Hematopoietic multipotent progenitor cell treated with erythropoietin and hydrocortisone succinate and interleukin-3 and kit ligand, for 8 days (in vitro differentiated cells): Measurements from ENCODE around the gene HCN1.

Experiments used
- DNase-seq: peaks from one replicate; pipeline ENCODE4 v3.0.0-alpha.2; 2015

HCN1 gene

DNA sequence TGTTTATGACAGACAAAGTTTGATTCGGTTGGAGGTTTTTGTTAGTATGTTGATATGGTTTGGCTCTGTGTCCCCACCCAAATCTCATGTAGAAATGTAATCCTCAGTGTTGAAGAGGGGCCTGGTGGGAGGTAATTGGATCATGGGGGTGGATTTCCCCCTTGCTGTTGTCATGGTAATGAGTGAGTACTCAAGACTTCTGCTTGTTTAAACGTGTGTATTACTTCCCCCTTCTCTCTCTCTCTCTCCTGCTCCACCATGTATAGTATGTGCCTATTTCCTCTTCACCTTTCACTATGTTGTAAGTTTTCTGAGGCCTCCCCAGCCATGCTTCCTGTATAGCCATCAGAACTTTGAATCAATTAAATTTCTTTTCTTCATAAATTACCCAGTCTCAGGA lies 415.1 kb downstream of the HCN1 start:
- no peak for DNase-seq

DNA sequence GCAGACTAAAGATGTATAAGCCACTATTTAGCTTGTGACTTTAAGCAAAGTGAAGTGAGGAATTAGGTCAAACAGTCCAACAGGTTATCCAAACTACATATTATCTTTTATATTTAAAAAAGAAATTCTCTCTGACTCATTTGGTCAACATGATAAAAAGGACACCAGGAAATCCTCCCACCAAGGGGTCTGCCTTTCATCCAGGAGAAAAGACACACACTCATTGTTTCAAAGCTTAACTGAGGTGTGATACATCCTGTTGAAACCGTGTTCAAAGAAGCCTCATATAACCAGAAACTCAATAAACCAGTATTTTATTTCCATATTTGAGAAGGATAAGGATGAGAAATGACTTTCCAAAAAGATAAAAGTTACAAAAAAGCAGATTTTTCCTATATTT lies 417.1 kb downstream of the HCN1 start:
- DNase-seq: no peak

DNA sequence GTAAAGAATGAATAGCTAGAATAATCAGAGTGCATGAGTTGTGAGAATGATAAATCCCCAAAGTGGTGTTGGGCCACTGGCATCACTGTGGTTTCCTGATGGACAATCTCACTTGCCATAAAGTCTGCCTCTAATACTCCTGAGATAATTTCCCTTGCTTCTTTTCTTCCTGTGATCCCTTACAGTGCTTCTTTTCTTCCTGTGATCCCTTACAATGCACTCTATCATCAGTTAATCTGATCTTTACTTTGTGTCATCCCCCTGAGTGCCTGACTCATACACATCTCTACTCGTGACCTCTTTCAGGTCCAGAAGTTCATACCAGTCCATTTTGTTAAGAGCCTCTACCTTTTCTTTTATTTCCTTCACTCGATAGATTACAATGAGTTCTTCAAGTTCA lies 418.3 kb downstream of the HCN1 start:
- no peak for DNase-seq

DNA sequence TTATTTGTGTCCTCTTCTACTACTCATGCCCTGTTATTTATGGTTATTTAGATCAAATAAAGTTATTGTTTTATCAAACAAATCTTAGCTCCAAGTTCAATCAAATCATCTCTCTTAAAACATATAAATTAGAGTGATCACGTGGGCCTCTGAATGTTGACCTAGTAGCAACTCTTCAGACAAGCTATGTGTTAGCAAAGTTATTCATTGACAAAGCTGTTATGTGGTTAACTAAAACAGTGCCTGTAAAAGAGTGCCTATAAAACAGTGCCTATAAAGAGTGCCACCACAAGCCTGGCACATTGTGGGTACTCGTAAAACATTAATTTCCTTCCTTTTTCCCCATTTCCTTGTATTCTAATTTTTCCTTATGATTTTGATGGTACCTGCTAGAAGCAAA lies 421.9 kb downstream of the HCN1 start:
- no peak for DNase-seq

DNA sequence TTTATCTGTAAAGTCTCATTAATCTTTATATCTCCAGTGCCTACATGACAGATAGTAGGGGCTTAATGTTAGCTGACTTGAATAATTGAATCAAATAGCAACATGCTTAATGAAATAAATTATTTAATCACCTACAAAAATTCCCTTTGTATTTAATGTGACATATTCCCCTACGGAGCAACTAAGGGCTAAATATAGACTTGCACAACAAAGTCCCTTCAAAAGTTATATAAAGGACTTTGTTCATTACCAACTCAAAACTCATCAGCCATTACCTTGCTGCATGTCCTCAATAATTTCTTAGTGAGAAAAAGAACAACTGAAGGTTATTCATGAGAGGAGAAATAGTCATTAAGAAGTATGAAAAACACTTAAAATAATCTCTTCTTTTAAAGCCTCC lies 424.6 kb downstream of the HCN1 start:
- no peak for DNase-seq

DNA sequence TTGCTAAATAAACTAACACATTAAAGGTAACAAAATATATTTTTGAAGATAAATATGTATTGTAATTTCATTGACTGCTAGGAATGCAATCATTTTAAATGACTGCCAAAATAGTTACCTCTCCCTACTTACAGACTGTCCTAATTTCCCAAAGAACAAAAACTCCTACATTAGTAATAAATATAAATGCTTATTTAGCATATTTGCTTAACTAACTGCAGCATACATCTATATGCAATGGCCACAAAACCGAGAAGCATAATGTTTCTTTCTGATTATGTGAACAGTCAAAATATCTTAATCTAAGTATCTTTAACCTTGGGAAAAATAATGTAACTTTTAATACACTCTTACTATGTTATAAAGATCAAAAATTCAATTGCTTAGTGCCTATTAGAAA lies 431.7 kb downstream of the HCN1 start:
- no peak for DNase-seq

DNA sequence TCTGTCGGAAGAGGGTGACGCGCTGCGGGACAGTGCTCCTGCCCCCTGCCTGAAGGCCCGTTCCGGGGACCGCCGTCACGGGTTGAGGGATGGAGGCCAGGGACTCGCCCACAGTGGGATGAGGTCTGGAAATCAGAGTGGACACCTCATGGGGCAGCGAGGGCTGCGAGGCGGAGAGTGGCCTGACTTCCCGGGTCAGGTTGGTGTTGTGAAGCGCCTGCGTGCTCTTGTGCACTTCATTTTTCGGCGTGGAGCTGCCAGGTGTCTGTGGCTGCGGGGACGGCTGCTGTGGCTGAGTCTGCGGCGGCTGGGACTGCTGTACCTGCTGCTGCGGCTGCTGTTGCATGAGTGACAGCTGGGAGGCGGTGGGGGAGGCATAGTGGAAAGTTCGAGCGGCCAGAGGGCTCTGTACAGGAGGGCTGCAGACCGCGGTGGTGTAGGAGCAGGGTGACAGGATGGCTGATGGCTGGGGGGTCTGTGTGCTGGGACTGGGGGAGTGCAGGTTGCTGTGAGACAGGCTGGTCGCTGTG lies 434.1 kb downstream of the HCN1 start:
- no peak for DNase-seq

DNA sequence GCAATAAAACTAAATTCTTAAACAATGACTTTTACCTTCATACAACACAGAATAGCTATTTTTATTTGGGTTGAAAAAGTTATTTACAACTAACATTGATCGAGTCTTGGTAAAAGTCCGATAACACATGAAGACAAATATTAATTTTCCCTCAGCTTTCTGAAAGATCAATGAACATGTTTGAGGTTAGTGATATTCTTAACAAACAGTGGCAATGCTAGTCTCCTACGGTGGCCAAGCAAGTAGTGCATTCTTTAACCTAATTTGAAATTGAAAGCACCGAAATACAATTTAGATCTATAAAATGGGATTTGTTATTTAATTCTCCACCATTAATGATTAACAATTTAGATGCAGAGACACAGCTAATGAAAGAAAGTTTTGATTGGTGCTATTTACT lies 435.1 kb downstream of the HCN1 start:
- no peak for DNase-seq

DNA sequence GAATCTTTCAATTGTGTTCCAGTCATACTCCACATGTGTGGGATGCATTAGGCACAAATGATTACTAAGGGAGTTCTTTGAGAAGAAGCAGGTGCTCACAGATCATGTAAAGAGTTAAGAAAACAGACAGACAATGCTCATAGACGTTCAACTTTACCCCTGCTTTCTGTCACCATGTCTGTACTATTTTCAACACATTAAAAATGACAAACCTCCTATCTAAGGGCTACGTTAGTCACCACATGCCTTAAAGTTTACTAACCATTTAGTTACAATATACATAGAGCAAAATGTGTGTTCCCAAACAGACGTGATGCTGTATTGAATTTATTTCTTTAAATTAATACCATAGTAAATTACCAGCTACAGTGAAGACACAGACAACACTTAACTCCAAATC lies 435.9 kb downstream of the HCN1 start:
- DNase-seq: no peak

DNA sequence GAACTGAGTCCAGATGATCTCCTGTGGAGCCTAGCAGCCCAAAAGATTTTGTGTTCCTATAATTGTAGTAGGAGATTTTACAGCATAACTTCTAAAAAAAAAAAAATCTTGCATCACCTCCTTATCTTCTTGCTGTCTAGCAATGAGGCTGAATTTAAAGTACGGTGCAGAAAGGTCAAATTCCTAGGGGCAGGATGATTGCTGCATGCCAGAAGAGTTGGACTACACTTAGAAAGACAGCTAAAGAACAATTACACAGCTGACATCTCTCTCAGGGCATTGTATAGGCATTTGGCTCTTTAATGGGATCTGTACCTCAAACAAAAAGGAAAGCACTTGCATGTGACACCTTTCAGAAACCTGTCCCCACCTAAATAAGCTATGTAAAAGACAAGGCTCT lies 443.2 kb downstream of the HCN1 start:
- no peak for DNase-seq

DNA sequence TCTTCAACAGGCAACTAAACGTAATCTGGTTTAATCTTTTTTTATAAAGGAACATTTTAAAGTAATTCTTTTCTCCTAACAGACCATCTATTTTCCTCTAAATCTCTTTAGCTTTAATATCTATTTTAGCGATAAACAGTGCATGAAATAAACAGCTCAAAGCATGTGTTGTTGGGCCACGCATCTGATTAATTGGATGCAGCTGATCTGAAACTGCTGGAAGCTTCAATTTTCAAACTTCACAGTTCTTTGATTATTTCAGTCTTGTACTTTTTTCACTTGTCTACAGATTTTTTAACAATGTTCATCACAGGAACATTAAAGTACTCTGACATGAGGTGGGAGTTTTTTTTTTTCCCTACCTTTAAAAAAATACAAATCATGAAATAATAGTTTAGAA lies 443.6 kb downstream of the HCN1 start:
- DNase-seq: no peak

DNA sequence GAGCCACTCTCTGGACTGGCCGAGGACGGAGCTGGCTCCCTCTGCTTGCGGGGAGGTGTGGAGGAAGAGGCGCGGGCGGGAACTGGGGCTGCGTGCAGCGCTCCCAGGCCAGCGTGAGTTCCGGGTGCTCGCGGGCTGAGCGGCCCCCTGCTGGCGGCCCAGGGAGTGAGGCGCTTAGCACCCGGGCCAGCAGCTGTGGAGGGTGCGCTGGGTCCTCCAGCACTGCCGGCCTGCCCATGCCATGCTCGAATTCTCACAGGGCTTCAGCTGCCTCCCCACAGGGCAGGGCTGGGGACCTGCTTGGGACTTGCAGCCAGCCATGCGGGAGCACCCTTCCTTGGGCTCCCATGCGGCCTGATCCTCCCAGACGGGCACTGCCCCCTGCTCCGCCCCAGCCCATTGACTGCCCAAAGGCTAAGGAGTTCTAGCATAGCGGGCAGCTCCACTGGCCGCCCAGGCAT lies 470.6 kb downstream of the HCN1 start:
- no peak for DNase-seq

DNA sequence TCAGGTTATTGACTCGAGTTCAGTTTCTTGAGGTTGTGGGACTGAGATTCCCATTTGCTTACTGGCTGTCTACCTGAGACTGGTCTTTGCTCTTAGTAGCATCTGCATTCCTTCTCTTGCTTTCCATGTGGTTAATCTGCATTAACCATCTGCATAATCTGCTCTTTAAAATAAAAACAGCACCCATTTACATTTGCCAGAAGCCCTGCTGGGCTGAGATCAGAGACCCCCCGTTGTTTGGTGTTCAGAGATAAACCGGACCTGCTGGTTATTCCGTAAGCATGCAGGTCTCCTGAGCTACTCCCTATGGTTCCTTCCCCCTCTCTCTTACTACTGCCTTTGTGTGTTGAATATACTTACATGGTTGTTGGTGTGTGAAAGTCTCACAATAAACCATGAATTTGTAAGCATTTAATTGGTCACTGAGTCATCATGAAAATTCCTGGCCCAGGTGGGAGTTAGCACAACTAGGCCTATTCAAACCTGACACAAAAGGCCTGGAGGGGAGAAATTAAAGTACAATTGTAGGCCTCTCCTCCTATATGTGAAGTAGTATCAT lies 490.7 kb downstream of the HCN1 start:
- DNase-seq: no peak
